ENCODE results near the gene ITIH5. TPM values are rescaled to one million over a fixed set of nuclear protein-coding genes. Genes with fewer than 3 reads are reported as not detected.

ITIH5 gene
- total and polyA plus RNA-seq, 2 of the 8 experiments (the other 6 are each of a cell fraction or from before 2014, with no cell fraction given), result 5.8 to 7.6 TPM

DNA sequence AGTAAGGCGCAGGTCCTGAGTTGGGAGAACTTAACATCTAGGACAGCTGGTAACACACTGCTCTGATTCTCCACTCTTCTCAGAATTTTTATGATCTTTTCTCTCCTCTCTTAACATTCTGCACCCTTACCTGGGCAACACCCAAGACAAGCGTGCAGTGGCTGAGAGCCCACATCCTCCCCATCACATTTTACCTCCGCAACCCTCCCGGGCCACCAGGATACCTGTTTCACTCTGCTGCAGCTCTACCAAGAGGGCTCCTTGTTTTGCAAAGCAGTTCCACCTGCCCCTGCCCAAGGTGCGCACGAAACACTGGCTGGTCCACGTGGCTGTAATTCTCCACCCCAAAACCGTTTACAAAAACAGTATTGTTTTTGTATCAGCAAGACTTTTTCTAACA is 81.5 kb downstream of the ITIH5 start (continued):
- TF ChIP-seq, protein P1, sequence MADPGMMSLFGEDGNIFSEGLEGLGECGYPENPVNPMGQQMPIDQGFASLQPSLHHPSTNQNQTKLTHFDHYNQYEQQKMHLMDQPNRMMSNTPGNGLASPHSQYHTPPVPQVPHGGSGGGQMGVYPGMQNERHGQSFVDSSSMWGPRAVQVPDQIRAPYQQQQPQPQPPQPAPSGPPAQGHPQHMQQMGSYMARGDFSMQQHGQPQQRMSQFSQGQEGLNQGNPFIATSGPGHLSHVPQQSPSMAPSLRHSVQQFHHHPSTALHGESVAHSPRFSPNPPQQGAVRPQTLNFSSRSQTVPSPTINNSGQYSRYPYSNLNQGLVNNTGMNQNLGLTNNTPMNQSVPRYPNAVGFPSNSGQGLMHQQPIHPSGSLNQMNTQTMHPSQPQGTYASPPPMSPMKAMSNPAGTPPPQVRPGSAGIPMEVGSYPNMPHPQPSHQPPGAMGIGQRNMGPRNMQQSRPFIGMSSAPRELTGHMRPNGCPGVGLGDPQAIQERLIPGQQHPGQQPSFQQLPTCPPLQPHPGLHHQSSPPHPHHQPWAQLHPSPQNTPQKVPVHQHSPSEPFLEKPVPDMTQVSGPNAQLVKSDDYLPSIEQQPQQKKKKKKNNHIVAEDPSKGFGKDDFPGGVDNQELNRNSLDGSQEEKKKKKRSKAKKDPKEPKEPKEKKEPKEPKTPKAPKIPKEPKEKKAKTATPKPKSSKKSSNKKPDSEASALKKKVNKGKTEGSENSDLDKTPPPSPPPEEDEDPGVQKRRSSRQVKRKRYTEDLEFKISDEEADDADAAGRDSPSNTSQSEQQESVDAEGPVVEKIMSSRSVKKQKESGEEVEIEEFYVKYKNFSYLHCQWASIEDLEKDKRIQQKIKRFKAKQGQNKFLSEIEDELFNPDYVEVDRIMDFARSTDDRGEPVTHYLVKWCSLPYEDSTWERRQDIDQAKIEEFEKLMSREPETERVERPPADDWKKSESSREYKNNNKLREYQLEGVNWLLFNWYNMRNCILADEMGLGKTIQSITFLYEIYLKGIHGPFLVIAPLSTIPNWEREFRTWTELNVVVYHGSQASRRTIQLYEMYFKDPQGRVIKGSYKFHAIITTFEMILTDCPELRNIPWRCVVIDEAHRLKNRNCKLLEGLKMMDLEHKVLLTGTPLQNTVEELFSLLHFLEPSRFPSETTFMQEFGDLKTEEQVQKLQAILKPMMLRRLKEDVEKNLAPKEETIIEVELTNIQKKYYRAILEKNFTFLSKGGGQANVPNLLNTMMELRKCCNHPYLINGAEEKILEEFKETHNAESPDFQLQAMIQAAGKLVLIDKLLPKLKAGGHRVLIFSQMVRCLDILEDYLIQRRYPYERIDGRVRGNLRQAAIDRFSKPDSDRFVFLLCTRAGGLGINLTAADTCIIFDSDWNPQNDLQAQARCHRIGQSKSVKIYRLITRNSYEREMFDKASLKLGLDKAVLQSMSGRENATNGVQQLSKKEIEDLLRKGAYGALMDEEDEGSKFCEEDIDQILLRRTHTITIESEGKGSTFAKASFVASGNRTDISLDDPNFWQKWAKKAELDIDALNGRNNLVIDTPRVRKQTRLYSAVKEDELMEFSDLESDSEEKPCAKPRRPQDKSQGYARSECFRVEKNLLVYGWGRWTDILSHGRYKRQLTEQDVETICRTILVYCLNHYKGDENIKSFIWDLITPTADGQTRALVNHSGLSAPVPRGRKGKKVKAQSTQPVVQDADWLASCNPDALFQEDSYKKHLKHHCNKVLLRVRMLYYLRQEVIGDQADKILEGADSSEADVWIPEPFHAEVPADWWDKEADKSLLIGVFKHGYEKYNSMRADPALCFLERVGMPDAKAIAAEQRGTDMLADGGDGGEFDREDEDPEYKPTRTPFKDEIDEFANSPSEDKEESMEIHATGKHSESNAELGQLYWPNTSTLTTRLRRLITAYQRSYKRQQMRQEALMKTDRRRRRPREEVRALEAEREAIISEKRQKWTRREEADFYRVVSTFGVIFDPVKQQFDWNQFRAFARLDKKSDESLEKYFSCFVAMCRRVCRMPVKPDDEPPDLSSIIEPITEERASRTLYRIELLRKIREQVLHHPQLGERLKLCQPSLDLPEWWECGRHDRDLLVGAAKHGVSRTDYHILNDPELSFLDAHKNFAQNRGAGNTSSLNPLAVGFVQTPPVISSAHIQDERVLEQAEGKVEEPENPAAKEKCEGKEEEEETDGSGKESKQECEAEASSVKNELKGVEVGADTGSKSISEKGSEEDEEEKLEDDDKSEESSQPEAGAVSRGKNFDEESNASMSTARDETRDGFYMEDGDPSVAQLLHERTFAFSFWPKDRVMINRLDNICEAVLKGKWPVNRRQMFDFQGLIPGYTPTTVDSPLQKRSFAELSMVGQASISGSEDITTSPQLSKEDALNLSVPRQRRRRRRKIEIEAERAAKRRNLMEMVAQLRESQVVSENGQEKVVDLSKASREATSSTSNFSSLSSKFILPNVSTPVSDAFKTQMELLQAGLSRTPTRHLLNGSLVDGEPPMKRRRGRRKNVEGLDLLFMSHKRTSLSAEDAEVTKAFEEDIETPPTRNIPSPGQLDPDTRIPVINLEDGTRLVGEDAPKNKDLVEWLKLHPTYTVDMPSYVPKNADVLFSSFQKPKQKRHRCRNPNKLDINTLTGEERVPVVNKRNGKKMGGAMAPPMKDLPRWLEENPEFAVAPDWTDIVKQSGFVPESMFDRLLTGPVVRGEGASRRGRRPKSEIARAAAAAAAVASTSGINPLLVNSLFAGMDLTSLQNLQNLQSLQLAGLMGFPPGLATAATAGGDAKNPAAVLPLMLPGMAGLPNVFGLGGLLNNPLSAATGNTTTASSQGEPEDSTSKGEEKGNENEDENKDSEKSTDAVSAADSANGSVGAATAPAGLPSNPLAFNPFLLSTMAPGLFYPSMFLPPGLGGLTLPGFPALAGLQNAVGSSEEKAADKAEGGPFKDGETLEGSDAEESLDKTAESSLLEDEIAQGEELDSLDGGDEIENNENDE (IDR thresholded peaks at IDR 0.05; ENCODE audit: insufficient replicate concordance, low read length), result no peak
- TF ChIP-seq GTF2F1 (IDR thresholded peaks at IDR 0.05; ENCODE audit: borderline replicate concordance, low read depth, low read length), result no peak

Data from H1 (cell line).